ENCODE results near the gene CNTN5. TPM values are rescaled to one million over a fixed set of nuclear protein-coding genes. Genes with fewer than 3 reads are reported as not detected.
"Not testable (repeated sequence)": the region's sequence is repeated elsewhere in the genome, so short reads cannot be mapped to it uniquely, and the experiment has no call there.

Gene CNTN5
- total RNA-seq, 2 donors from 2014 or later: 0.85 to 4.2 TPM

- Histone ChIP-seq H3K27me3 (replicated peaks; ENCODE audit: insufficient read depth) (no peaks in the 10 kb centered on the region), H3K27ac (no peak overlapping the region), H3K36me3 (no peaks in the 10 kb centered on the region), H3K4me3 (no peak overlapping the region), H3K4me1 (ENCODE audit: control insufficient read depth in 1 of 2, low read depth in 2 of 2) (no peaks in the 10 kb centered on the region), H3K9me3 (no peaks in the 10 kb centered on the region)
- no peak for DNase-seq (ENCODE audit: low spot score)
- TF ChIP-seq CTCF (IDR thresholded peaks at IDR 0.05): no peak
- no peak for ATAC-seq (ENCODE audit: insufficient number of reproducible peaks, low FRiP score, low read depth)
These were observed 58.8 kb downstream of the CNTN5 start for GRCh38 chr11:99079576-99079975.

- DNase-seq (ENCODE audit: low spot score) (no peak), ATAC-seq (ENCODE audit: insufficient number of reproducible peaks, low FRiP score, low read depth) (no peak)
- Histone ChIP-seq H3K36me3 (no peaks in the 10 kb centered on the region), H3K27me3 (replicated peaks; ENCODE audit: insufficient read depth) (no peaks in the 10 kb centered on the region), H3K9me3 (no peaks in the 10 kb centered on the region), H3K4me3 (no peak overlapping the region), H3K4me1 (ENCODE audit: control insufficient read depth in 1 of 2, low read depth in 2 of 2) (no peaks in the 10 kb centered on the region), H3K27ac (no peak overlapping the region)
- no peak for TF ChIP-seq CTCF (IDR thresholded peaks at IDR 0.05)
These were observed 59.4 kb downstream of the CNTN5 start for GRCh38 chr11:99080154-99080553.

- Histone ChIP-seq H3K27me3 (replicated peaks; ENCODE audit: insufficient read depth) (no peaks in the 10 kb centered on the region), H3K4me1 (ENCODE audit: control insufficient read depth in 1 of 2, low read depth in 2 of 2) (no peaks in the 10 kb centered on the region), H3K27ac (no peak overlapping the region), H3K36me3 (no peaks in the 10 kb centered on the region), H3K4me3 (no peak overlapping the region), H3K9me3 (no peaks in the 10 kb centered on the region)
- TF ChIP-seq CTCF (IDR thresholded peaks at IDR 0.05): no peak
- no peak for ATAC-seq (ENCODE audit: insufficient number of reproducible peaks, low FRiP score, low read depth)
- DNase-seq (ENCODE audit: low spot score): no peak
These were observed 77.5 kb downstream of the CNTN5 start for GRCh38 chr11:99098258-99098657.

- H3K36me3 ChIP-seq: no peaks in the 10 kb centered on the region
- DNase-seq (ENCODE audit: low spot score) (no peak), ATAC-seq (ENCODE audit: insufficient number of reproducible peaks, low FRiP score, low read depth) (no peak)
- TF ChIP-seq CTCF (IDR thresholded peaks at IDR 0.05): no peak
- no peaks in the 10 kb centered on the region for H3K9me3 ChIP-seq
- no peak overlapping the region for H3K4me3 ChIP-seq
- H3K4me1 ChIP-seq (ENCODE audit: control insufficient read depth in 1 of 2, low read depth in 2 of 2): no peaks in the 10 kb centered on the region
- no peak overlapping the region for H3K27ac ChIP-seq
- H3K27me3 ChIP-seq (replicated peaks; ENCODE audit: insufficient read depth): no peaks in the 10 kb centered on the region
These were observed 78.0 kb downstream of the CNTN5 start for GRCh38 chr11:99098751-99099150.

- no peaks in the 10 kb centered on the region for H3K27me3 ChIP-seq (replicated peaks; ENCODE audit: insufficient read depth)
- no peak overlapping the region for H3K4me3 ChIP-seq
- H3K27ac ChIP-seq: no peak overlapping the region
- no peaks in the 10 kb centered on the region for H3K36me3 ChIP-seq
- no peak for DNase-seq (ENCODE audit: low spot score)
- TF ChIP-seq CTCF (IDR thresholded peaks at IDR 0.05): no peak
- H3K9me3 ChIP-seq: no peaks in the 10 kb centered on the region
- no peaks in the 10 kb centered on the region for H3K4me1 ChIP-seq (ENCODE audit: control insufficient read depth in 1 of 2, low read depth in 2 of 2)
- ATAC-seq (ENCODE audit: insufficient number of reproducible peaks, low FRiP score, low read depth): no peak
These were observed 96.9 kb downstream of the CNTN5 start for GRCh38 chr11:99117603-99118002.

GRCh38 chr11:99133862-99134261 is 113.1 kb downstream of the CNTN5 start:
- not testable (repeated sequence) for DNase-seq (ENCODE audit: low spot score); H3K27me3 ChIP-seq (replicated peaks; ENCODE audit: insufficient read depth); ATAC-seq (ENCODE audit: insufficient number of reproducible peaks, low FRiP score, low read depth); H3K9me3 ChIP-seq; H3K36me3 ChIP-seq; H3K4me3 ChIP-seq; H3K27ac ChIP-seq; H3K4me1 ChIP-seq (ENCODE audit: control insufficient read depth in 1 of 2, low read depth in 2 of 2)

Measured in thoracic aorta (tissue), 2 donors.